Myometrial cell (primary cell): ENCODE data around the gene IRF7. TPM values are rescaled to one million over a fixed set of nuclear protein-coding genes. Genes with fewer than 3 reads are reported as not detected.

Source experiments
- total RNA-seq: library from RNA; depleted of rRNA; stranded (reverse); fragments of >200 nt; gene quantifications from 2 replicates; pipeline ENCODE4 v1.2.3, GENCODE V29; 2015

IRF7 gene
- total RNA-seq = 11.7 and 21.3 TPM in 2 replicates

DNA sequence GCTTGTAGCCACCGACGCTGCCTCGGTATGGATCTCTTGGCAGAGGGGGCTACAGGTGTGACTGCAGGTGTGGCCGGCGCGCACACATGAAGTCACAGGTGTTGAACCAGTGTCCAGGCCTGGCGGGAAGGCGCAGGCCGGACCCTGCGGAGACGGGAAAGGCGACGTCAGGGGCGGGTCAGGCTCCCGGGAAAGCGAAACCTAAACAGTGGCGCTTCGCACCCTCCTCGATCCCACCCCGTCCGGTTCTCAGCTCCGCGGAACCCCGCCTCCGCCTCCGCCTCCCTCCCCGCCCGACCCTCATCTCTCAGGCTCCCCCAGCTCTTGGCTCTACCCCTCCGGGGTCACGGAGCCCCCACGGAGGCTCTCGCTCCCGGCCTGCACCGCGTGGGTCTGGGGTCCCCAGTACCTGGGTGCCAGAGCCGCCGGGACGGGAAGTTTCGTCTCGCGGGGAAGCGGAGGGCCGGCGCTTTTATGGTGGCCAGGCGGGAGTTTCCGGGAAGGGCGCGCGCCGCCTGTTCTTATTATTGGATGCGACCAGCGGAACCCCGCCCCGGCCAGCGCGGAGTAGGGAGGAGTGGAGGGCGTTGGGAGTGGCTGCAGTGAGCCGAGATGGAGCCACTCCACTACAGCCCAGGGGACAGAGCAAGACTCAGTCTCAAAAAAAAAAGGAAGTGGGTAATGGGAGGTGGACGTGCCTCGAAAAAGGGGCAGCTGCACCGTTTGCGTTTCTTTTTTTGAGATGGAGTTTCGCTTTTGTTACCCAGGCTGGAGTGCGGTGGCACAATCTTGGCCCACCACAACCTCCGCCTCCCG is at the start of gene IRF7:
Gene IRF7 (minus strand): TSS at position 447 of the 816 bp plus-strand sequence. CDS start 586 bp downstream, outside the sequence.

DNA sequence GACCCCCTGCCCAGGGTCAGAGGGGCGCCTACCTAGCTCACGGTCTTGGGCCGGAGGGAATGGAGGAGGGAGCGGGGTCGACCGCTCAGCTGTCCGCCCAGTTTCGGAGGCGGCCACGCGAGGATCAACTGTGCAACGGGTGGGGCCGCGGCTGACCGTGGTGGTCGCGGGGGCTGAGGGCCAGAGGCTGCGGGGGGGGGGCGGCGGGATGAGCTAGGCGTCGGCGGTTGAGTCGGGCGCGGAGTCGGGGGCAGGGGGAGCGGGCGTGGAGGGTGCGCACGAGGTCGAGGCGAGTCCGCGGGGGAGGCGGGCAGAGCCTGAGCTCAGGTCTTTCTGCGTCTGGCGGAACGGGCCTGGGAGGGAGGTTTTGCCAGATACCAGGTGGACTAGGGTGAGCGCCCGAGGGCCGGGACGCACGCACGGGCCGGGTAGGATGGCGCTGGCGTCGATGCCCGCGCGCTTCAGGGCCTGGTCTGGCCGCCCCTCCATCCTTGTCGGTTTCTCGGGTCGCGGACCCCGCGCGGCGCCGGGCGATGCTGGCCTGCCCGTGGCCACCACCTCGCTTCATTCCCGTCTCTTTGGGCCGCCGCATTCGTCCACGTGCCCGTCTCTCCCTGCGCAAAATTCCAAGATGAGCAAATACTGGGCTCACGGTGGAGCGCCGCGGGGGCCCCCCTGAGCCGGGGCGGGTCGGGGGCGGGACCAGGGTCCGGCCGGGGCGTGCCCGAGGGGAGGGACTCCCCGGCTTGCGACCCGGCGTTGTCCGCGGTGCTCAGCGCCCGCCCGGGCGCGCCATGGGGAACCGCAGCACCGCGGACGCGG is 21.0 kb upstream of the IRF7 start, which contains the start of gene DRD4:
Gene DRD4 (plus strand): TSS at position 759 of the 822 bp plus-strand sequence. CDS start 36 bp downstream, at position 795.

DNA sequence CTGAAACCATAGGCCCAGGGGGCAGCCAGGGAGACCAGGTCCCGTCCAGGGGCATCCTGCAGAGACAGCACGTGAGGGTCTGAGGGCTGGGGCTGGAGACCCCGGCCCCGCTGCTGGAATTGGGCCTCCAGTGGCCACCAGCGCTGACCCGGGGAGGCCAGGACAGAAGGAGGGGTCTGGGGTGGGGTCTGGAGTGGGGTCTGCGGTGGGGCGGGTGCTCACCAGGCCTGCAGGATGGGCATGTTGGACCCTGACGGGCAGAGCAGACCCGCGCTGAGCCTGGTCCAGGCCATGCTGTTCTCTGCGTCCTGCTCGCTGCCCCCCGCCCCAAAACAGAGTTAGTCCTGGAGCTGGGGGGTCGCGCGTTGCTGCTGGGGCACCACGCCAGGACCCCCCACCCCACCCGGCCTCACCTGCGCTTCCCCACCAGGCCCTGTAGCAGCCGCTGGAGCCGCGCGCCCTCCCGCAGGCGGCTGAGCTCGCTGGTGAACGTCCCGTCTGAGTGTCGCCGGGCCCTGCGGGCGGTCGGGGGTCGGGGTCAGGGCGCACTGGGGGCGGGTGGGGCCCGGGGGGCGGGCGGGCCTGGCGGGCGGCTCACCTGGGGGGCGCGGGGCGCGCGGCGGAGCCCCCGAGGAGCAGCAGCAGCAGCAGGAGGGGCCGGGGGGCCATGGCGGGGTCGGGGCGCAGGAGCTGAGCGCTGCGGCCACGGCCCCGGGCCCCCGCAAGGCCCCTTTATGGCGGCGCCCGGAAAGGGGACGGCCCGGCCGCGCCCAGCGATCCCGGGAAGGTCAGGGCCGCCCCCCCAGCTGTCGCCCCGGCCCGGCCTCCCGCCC is 10.9 kb upstream of the IRF7 start, which contains the start of gene SCT:
Gene SCT (minus strand): TSS at position 707 of the 833 bp plus-strand sequence. CDS start 38 bp downstream, at position 669.

DNA sequence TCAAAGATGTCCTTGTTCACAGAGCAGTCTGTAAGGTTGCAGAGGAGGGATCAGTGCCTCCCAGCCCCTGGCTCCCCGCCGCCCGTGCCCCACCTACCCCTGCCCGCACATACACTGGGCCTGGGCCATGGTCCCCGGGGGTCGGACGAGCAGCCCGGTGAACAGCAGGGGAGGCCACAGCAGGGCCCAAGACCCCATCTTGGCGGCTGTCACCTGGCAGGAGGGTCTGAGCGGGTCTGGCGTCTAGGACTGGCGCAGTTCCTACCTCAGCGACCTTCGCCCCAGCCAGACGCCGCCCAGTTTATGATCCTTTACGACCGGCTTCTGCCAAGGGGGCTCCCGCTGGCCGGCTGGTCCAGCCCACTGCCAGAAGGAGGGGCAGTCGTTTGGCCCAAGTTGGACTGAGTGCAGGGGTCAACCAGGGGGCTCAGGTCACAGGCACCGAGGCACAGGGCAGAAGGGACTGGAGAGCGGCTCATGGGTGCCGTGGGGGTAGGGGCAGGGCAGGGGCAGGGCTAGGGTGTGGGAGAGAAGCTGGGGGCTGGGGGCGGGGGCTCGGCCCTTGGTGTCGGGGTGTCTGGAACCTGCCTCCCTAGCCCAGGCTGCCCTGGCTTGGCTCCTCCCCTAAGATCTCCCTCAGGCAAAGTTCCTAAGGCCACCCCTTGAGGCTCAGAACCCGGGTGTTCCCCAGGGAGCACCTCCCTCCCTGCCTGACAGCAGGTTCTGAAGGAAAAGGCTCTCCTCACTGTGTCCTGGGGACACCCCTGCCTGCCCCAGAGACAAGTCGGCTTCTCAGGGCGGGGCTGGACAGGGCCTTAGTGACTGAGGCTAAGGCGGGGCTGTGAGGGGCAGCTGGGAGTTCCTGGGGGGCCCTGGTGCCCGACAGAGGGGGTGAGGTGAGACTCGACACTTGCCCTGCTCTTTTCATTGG is 9.2 kb upstream of the IRF7 start, which contains the start of gene CDHR5:
Gene CDHR5 (minus strand): TSS at position 251 of the 931 bp plus-strand sequence. CDS start 53 bp downstream, at position 198.

DNA sequence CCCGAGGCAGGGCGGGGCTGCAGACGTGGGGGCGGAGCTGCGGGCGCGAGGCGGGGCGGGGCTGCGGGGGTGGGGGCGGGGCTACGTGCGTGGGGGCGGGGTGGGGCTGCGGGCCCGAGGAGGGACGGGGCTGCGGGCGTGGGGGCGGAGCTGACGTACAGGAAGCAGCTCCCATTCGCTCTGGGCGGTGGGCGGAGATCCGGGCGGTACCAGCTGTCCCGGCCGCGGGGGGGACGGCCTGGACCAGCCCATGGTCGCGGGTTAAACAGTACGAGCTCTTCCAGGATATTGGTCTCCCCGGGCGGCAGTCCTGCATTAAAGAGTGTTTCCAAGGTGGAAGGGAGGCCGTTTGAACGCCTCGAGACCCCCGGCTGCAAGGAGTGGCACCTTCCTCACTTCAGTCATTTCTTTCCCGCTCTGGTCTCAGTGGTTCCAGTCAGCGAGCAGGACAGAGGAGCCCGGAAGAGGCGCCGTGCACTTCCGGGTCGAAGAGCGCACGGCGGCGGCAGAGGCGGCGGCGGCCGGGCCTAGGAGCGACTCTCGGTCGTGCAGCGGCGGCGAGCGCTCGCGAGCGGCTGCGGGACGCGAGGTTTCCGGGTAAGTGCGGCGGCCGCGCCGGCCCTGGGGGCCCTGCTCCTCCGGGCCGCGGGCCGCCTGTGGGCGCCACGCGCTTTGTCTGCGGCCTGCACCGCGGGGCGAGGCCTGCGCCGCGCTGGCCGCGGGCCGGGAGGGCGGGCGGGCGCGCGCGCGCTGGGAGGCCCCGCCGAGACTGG is 39.6 kb downstream of the IRF7 start, which contains the start of gene PHRF1:
Gene PHRF1 (plus strand): TSS at position 475 of the 773 bp plus-strand sequence. CDS start 5,043 bp downstream, outside the sequence.

Other genes with a start within 250 kb of the IRF7 start
- 1.2 and 2.0 TPM in 2 replicates for gene B4GALNT4, start 246.5 kb downstream of the IRF7 start, total RNA-seq
- gene PKP3, start 221.7 kb downstream of the IRF7 start, total RNA-seq = 1.6 and 4.9 TPM in 2 replicates
- 32.9 and 45.9 TPM in 2 replicates for gene SIGIRR, start 201.0 kb downstream of the IRF7 start, total RNA-seq
- not detected in 2 replicates for gene ANO9, start 173.9 kb downstream of the IRF7 start, total RNA-seq
- 21.4 and 57.4 TPM in 2 replicates for gene PTDSS2, start 165.7 kb downstream of the IRF7 start, total RNA-seq
- gene RNH1, start 108.7 kb downstream of the IRF7 start, total RNA-seq = 434 and 503 TPM in 2 replicates
- gene HRAS, start 80.4 kb downstream of the IRF7 start, total RNA-seq = 50.7 and 66.3 TPM in 2 replicates
- gene LRRC56, start 78.4 kb downstream of the IRF7 start, total RNA-seq = 0.71 and 1.4 TPM in 2 replicates
- 0.29 TPM in 1 of 2 replicates, not detected in the other for gene LMNTD2, start 55.2 kb downstream of the IRF7 start, total RNA-seq
- gene RASSF7, start 55.0 kb downstream of the IRF7 start, total RNA-seq = 14.7 and 36.0 TPM in 2 replicates
- 11.0 and 16.7 TPM in 2 replicates for gene PHRF1, start 39.5 kb downstream of the IRF7 start, total RNA-seq
- gene CDHR5, start 9.0 kb upstream of the IRF7 start, total RNA-seq = not detected in 2 replicates
- not detected in 2 replicates for gene SCT, start 11.2 kb upstream of the IRF7 start, total RNA-seq
- gene DRD4, start 21.3 kb upstream of the IRF7 start, total RNA-seq = not detected in 2 replicates
- 20.0 and 26.5 TPM in 2 replicates for gene DEAF1, start 79.3 kb upstream of the IRF7 start, total RNA-seq
- 27.5 and 48.1 TPM in 2 replicates for gene TMEM80, start 79.9 kb upstream of the IRF7 start, total RNA-seq
- 31.1 and 40.8 TPM in 2 replicates for gene EPS8L2, start 90.3 kb upstream of the IRF7 start, total RNA-seq
- 155 and 167 TPM in 2 replicates for gene TALDO1, start 131.5 kb upstream of the IRF7 start, total RNA-seq
- 23.2 and 49.3 TPM in 2 replicates for gene GATD1, start 161.5 kb upstream of the IRF7 start, total RNA-seq
- gene CEND1, start 174.1 kb upstream of the IRF7 start, total RNA-seq = 0.89 and 3.5 TPM in 2 replicates
- 18.2 and 20.0 TPM in 2 replicates for gene SLC25A22, start 182.3 kb upstream of the IRF7 start, total RNA-seq
- 21.6 and 28.0 TPM in 2 replicates for gene PIDD1, start 189.3 kb upstream of the IRF7 start, total RNA-seq
- 457 and 731 TPM in 2 replicates for gene RPLP2, start 194.0 kb upstream of the IRF7 start, total RNA-seq
- gene PNPLA2, start 203.0 kb upstream of the IRF7 start, total RNA-seq = 16.7 and 25.2 TPM in 2 replicates
- 1.8 and 2.9 TPM in 2 replicates for gene CRACR2B, start 212.0 kb upstream of the IRF7 start, total RNA-seq
- 806 and 946 TPM in 2 replicates for gene CD151, start 217.0 kb upstream of the IRF7 start, total RNA-seq
- 214 and 287 TPM in 2 replicates for gene POLR2L, start 226.6 kb upstream of the IRF7 start, total RNA-seq
- 197 and 276 TPM in 2 replicates for gene TSPAN4, start 226.9 kb upstream of the IRF7 start, total RNA-seq